Measurements from ENCODE around the gene GALNT18. TPM values are rescaled to one million over a fixed set of nuclear protein-coding genes. Genes with fewer than 3 reads are reported as not detected.

The GALNT18 gene
- polyA plus RNA-seq, 1 donor (not counting 4 experiments of a cell fraction or from before 2014, with no cell fraction given), result 27.2 TPM

DNA sequence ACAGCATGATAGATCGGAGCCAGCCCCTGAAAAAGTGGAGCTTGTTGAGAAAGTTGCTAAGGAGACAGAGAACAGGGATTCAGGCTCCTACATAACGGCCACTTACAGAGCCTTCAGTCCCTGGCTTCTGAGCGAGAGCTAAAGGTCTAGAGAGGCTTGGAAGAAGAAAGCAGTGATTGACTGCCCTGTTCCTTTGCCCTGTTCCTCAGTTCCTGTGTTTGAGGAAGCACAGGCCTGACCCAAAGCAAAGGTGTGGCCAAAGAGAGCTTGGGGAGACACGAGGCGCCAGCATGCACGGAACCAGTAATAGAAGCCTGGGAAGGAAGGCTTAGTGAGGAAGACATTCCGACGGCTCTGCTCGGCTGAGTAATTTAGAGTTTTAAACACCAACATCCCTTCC lies 194.7 kb downstream of the GALNT18 start:
- Histone ChIP-seq H3K36me3 (ENCODE audit: control insufficient read depth in 2 of 2, extremely low read depth in 1 of 2, insufficient read depth in 2 of 2, low read length in 2 of 2) (peaks cover 4 to 21% of the 10 kb centered on the region in 2 experiments), H3K4me1 (ENCODE audit: control insufficient read depth, extremely low read depth, insufficient read depth, low read length) (peaks cover 31% of the 10 kb centered on the region), H3K4me3 (ENCODE audit: control insufficient read depth in 2 of 3, extremely low read depth in 1 of 3, insufficient read depth in 2 of 3, low read depth in 1 of 3, low read length in 3 of 3) (no peak overlapping the region), H3K27me3 (ENCODE audit: control insufficient read depth, extremely low read depth, insufficient read depth, low read length) (no peaks in the 10 kb centered on the region), H4K20me1 (ENCODE audit: control insufficient read depth, extremely low read depth, insufficient read depth, low read length) (peaks cover 9% of the 10 kb centered on the region), H3K4me2 (ENCODE audit: control insufficient read depth, extremely low read depth, insufficient read depth, low read depth, low read length) (no peak overlapping the region), H3K27ac (ENCODE audit: control insufficient read depth, insufficient read depth, low read length) (no peak overlapping the region), H3K79me2 (ENCODE audit: control insufficient read depth, insufficient read depth, low read length) (no peaks in the 10 kb centered on the region), H3K9me3 (ENCODE audit: control insufficient read depth, low read depth, low read length) (no peaks in the 10 kb centered on the region), H2AFZ (ENCODE audit: control insufficient read depth, low read length) (no peak overlapping the region), H3K9me1 (ENCODE audit: control insufficient read depth, extremely low read depth, insufficient read depth, low read length) (peaks cover 5% of the 10 kb centered on the region), H3K9ac (ENCODE audit: control insufficient read depth, extremely low read depth, insufficient read depth, low read length) (no peak overlapping the region)
- FAIRE-seq, result no peak
- no peak for DNase-seq (ENCODE audit: low read depth, low spot score)
- TF ChIP-seq EZH2 (IDR thresholded peaks at IDR 0.05; ENCODE audit: low read length), result no peak
- TF ChIP-seq, protein P1, sequence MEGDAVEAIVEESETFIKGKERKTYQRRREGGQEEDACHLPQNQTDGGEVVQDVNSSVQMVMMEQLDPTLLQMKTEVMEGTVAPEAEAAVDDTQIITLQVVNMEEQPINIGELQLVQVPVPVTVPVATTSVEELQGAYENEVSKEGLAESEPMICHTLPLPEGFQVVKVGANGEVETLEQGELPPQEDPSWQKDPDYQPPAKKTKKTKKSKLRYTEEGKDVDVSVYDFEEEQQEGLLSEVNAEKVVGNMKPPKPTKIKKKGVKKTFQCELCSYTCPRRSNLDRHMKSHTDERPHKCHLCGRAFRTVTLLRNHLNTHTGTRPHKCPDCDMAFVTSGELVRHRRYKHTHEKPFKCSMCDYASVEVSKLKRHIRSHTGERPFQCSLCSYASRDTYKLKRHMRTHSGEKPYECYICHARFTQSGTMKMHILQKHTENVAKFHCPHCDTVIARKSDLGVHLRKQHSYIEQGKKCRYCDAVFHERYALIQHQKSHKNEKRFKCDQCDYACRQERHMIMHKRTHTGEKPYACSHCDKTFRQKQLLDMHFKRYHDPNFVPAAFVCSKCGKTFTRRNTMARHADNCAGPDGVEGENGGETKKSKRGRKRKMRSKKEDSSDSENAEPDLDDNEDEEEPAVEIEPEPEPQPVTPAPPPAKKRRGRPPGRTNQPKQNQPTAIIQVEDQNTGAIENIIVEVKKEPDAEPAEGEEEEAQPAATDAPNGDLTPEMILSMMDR (optimal IDR thresholded peaks at IDR 0.05 in 1 of 3, IDR thresholded peaks at IDR 0.05 in 1 of 3, conservative IDR thresholded peaks at IDR 0.05 in 1 of 3; ENCODE audit: extremely low read depth in 1 of 3, insufficient read depth in 2 of 3, low read length in 3 of 3), result no peak
- dilution Hi-C loops (cut with MboI; ENCODE audit: extremely low pct_ligation_motif_present, low sequenced_read_pairs), result no loop called here

DNA sequence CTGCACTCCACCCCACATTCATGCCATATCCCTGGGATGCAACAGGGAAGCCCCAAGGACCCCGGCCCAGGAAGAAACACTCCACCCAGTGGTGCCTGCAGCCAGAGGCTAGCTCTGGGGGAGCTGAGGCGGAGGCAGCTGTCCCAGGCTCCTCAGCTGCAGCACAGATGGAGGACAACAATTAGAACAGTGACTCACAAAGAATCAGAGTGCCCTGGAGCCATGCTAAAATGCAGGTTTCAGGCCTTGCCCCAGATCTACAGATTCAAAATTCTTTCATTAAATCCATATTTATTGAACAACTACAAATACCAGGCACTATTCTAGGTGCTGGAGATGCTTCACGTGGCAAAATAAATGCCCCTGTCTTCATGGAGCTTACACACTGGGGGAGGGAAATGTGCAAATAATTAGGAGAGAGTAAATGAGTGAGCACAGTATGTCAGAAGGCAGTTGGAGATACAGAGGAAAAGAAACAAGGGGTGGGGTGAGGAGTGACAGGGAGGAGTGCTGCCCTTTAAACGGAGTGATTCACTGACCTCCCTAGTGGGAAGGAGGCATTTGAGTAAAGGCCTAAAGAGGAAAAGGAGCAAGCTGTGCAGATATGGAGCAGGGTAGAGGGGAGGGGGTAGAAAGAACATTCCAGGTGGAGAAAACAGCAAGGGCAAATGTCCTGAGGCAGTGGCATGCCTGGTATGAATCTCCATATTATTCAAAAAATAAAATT lies 195.4 kb downstream of the GALNT18 start:
- Histone ChIP-seq H3K27me3 (ENCODE audit: control insufficient read depth, extremely low read depth, insufficient read depth, low read length) (no peaks in the 10 kb centered on the region), H3K4me3 (ENCODE audit: control insufficient read depth in 2 of 3, extremely low read depth in 1 of 3, insufficient read depth in 2 of 3, low read depth in 1 of 3, low read length in 3 of 3) (no peak overlapping the region), H3K36me3 (ENCODE audit: control insufficient read depth in 2 of 2, extremely low read depth in 1 of 2, insufficient read depth in 2 of 2, low read length in 2 of 2) (peaks cover 2 to 19% of the 10 kb centered on the region in 2 experiments), H3K4me1 (ENCODE audit: control insufficient read depth, extremely low read depth, insufficient read depth, low read length) (peaks cover 34% of the 10 kb centered on the region), H4K20me1 (ENCODE audit: control insufficient read depth, extremely low read depth, insufficient read depth, low read length) (peaks cover 9% of the 10 kb centered on the region), H3K9me3 (ENCODE audit: control insufficient read depth, low read depth, low read length) (no peaks in the 10 kb centered on the region), H3K9me1 (ENCODE audit: control insufficient read depth, extremely low read depth, insufficient read depth, low read length) (peaks cover 5% of the 10 kb centered on the region), H2AFZ (ENCODE audit: control insufficient read depth, low read length) (no peak overlapping the region), H3K79me2 (ENCODE audit: control insufficient read depth, insufficient read depth, low read length) (no peaks in the 10 kb centered on the region), H3K4me2 (ENCODE audit: control insufficient read depth, extremely low read depth, insufficient read depth, low read depth, low read length) (no peak overlapping the region), H3K9ac (ENCODE audit: control insufficient read depth, extremely low read depth, insufficient read depth, low read length) (no peak overlapping the region), H3K27ac (ENCODE audit: control insufficient read depth, insufficient read depth, low read length) (no peak overlapping the region)
- dilution Hi-C loops (cut with MboI; ENCODE audit: extremely low pct_ligation_motif_present, low sequenced_read_pairs), result no loop called here
- FAIRE-seq, result peak; percentile 49
- DNase-seq (ENCODE audit: low read depth, low spot score), result no peak
- TF ChIP-seq, protein P1 (optimal IDR thresholded peaks at IDR 0.05 in 1 of 3, IDR thresholded peaks at IDR 0.05 in 1 of 3, conservative IDR thresholded peaks at IDR 0.05 in 1 of 3; ENCODE audit: extremely low read depth in 1 of 3, insufficient read depth in 2 of 3, low read length in 3 of 3), result peak in 1 of 3 experiments; percentile 7
- TF ChIP-seq EZH2 (IDR thresholded peaks at IDR 0.05; ENCODE audit: low read length), result no peak

Measured in keratinocyte (primary cell).